GM19395 (cell line): Measurements from ENCODE around the gene NBPF9.
"Not testable (repeated sequence)": the region's sequence is repeated elsewhere in the genome, so short reads cannot be mapped to it uniquely, and the experiment has no call there.

Source experiments
- ATAC-seq: cut with Tn5 transposase; IDR thresholded peaks from one replicate; pipeline ENCODE4 v1.9.1; 2021; ENCODE audit warnings: mild to moderate bottlenecking, moderate library complexity; ENCODE audit not compliant: unreplicated experiment

NBPF9 gene

GRCh38 chr1:149016626-149017025 is 86.7 kb downstream of the NBPF9 start:
- ATAC-seq, result not testable (repeated sequence)

DNA sequence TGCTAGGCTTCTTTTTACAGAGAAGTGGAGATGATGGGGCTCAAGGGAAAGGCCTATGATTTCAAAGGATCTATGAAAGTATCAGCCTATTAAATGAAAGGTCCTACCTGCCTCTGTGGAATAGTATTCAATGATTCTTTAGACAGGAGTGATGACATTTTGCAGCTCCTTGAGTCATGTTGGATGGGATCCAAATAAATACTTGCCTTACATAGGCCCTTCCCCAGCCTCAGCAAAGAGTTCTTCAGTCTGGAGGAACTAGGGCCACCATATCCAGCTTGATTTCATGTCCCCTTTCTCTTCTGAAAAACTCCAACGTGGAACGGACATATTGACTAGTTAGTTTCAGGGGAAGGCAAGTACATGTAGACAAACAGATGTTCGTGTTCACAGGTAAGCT is 87.8 kb downstream of the NBPF9 start:
- not testable (repeated sequence) for ATAC-seq

DNA sequence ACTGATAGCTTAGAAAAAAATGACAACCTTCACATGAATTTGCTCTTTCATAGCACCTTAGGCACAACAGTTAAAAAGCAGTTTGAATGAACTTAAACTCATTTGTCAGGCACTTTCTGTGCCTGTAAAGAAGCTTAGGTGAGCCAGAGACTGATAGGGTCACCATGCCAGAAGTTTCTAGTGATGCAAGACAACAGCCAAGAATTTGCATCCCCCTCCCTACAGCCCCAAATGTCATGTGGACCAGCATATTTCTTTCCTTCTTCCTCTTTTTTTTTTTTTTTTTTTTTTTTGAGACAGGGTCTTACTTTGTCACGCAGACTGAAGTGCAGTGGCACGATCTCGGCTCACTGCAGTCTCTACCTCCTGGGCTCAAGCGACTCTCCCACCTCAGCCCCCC is 89.8 kb downstream of the NBPF9 start:
- ATAC-seq, result not testable (repeated sequence)

DNA sequence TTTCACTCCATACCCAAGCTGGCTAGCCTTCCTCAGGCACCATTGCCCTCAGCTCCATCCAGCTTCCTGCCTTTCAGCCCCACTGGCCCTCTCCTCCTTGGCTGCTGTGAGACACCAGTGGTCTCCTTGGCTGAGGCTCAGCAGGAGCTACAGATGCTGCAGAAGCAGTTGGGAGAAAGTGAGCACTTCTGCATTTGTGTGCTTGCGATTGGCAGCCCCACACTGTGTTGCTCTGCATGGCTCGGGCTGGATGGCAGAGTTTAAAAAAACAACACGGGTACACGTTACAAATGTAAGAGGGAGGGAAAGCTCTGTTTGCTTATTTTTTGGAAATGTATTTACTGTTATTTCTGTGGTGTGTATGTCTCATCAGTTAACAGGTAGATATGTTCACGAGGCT is 90.8 kb downstream of the NBPF9 start:
- ATAC-seq, result not testable (repeated sequence)

DNA sequence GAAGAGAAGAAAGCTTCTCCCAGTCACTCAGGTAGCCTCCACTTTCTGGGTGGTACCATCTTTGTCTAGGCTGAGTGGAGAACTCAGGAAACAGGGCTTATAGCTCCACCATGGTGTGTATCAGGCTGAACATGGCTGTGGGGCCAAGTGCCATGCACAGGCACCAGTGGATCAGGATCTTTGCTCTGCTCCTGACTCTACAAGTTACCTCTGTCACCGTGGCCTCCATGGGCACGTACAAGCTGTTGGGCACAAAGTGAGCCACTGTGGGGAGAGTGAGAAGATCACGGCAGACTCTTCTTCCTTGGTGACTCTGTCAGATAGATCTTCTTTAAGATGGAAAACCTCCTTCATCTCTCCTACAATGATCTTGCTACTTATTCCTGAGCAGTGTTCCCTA is 93.6 kb downstream of the NBPF9 start:
- not testable (repeated sequence) for ATAC-seq

DNA sequence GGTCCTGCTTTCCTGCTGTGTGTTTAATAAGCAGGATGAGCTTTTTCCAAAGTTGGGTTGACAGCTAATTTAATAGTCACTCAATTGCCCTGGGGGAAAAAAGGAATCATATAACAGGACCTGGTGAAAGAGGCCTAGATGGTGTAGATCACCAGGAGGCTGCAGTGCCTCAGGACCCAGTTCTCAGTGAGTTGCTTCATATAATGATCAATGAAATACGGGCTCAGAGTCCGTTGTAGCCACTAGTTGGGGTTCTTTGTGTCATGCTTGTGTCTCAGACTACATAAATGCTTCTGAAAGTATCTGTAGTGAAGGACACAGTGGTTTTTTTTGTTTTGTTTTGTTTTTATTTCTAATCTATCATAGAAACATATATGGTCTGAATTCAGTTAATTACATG is 94.6 kb downstream of the NBPF9 start:
- ATAC-seq, result not testable (repeated sequence)

DNA sequence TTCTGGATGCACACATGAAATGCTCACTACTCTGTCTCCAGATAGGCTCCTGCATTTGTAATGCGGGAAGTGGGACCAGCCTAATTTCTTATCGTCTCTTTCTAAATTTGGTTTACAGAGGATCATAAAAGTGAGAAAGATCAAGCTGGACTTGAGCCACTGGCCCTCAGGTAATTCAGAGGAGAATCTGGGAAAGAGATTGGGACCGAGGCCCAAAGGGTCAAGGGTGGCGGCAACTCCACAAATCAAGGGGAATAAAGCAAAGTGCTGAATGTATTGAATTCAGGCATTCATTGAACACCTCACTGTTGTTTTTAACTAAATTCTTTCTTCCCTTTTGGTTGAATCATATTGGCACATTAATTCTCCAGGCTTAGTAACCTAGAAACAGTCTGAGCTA is 95.0 kb downstream of the NBPF9 start:
- not testable (repeated sequence) for ATAC-seq
